Brain microvascular endothelial cell (primary cell): ENCODE measurements around the gene KCNG2.

Source experiments
- DNase-seq: peaks from one replicate; pipeline ENCODE4 v3.0.0-alpha.2; 2020
- H3K27ac ChIP-seq: fragments of 250-450 bp; sonication (Bioruptor Pico); 2 replicates; pipeline ENCODE4 v1.5.1; 2020; ENCODE audit warnings: mild to moderate bottlenecking, moderate library complexity
- H3K27me3 ChIP-seq: fragments of 250-450 bp; sonication (Bioruptor Pico); replicated peaks from 2 replicates; pipeline ENCODE4 v1.5.1; 2020; ENCODE audit warnings: mild to moderate bottlenecking
- H3K36me3 ChIP-seq: fragments of 250-450 bp; sonication (Bioruptor Pico); replicated peaks from 2 replicates; pipeline ENCODE4 v1.5.1; 2020; ENCODE audit warnings: mild to moderate bottlenecking
- H3K4me3 ChIP-seq: 2 replicates; pipeline ENCODE4 v1.5.1; 2011; ENCODE audit warnings: low read depth, mild to moderate bottlenecking, control low read depth, low read length, moderate library complexity
- CTCF ChIP-seq: IDR thresholded peaks from 2 replicates; pipeline ENCODE4 v1.5.1; 2011; ENCODE audit warnings: low read depth, mild to moderate bottlenecking, moderate library complexity, low read length, control low read depth, inconsistent platforms; ENCODE audit errors: missing control alignments
- in situ Hi-C: cut with HindIII; loops from 2 replicates; pipeline ENCODE4 v1.10.0; 2017; ENCODE audit warnings: low sequenced_read_pairs, low pct_ligation_motif_present

The KCNG2 gene

GRCh38 chr18:79774111-79774510, 23.6 kb upstream of the KCNG2 start:
- in situ Hi-C loops, result no loop called here
- no peak overlapping the region for H3K4me3 ChIP-seq
- no peak overlapping the region for H3K27ac ChIP-seq
- no peak for TF ChIP-seq CTCF
- DNase-seq, result no peak
- H3K27me3 ChIP-seq, result peaks cover 9% of the 10 kb centered on the region
- H3K36me3 ChIP-seq, result no peaks in the 10 kb centered on the region

DNA sequence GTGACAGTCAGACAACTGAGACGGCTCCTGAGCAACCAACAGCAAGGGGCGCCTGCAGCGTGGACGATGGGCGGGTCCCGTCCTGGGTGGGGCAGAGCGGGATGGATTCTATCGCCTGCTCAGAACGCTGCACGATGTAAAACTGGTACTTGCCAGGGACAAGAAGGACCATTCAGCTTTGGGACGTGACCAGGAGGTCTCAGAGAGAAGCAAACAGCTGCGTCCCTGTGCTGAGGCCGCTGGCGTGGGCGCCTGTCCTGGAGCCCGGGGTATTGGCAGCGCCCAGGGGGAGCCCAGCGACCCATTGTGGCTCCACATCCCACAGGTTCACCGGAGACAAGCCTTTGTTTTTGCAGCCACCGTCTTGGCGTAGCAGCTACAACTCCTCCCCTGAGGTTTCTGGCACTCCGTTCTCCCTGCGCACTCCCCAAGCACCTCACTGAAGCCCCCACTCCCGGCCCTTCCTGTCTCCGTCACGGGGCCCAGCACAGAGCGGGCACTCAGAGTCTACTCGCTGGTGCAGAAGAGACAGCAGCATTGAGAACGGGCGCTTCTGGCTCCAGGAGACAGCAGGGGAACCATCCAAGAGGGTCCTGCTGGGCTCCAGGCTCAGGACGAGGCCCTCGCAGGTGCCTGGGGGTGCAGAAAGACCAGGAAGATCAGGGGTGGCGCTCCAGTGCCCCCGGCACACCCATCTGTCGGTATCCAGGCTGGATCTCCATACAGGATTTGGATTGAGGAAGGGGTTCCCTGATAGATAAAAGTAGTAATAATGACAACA, 22.1 kb upstream of the KCNG2 start:
- H3K27ac ChIP-seq, result no peak overlapping the region
- H3K27me3 ChIP-seq, result peaks cover 9% of the 10 kb centered on the region
- no peak for DNase-seq
- no peaks in the 10 kb centered on the region for H3K36me3 ChIP-seq
- TF ChIP-seq CTCF, result no peak
- in situ Hi-C loops, result no loop called here
- H3K4me3 ChIP-seq, result no peak overlapping the region

DNA sequence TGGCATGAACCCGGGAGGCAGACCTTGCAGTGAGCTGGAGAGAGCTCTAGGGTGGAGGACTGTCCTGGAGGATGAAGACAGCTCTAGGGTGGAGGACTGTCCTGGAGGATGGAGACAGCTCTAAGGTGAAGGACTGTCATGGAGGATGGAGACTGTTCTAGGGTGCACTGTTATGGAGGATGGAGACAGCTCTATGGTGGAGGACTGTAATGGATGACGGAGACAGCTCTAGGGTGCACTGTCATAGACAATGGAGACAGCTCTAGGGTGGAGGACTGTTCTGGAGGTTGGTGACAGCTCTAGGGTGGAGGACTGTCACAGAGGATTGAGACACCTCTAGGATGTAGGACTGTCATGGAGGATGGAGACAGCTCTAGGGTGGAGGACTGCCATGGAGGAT, 21.1 kb upstream of the KCNG2 start:
- no peak for DNase-seq
- in situ Hi-C loops, result no loop called here
- Histone ChIP-seq H3K27ac (no peak overlapping the region), H3K4me3 (no peak overlapping the region), H3K27me3 (peaks cover 9% of the 10 kb centered on the region), H3K36me3 (no peaks in the 10 kb centered on the region)
- TF ChIP-seq CTCF, result no peak

- TF ChIP-seq CTCF, result no peak
- in situ Hi-C loops, result no loop called here
- Histone ChIP-seq H3K36me3 (no peaks in the 10 kb centered on the region), H3K27ac (no peak overlapping the region), H3K4me3 (no peak overlapping the region), H3K27me3 (peaks cover 9% of the 10 kb centered on the region)
- DNase-seq, result no peak
These were observed 19.4 kb upstream of the KCNG2 start for GRCh38 chr18:79778291-79778791.

GRCh38 chr18:79779021-79779699, 18.6 kb upstream of the KCNG2 start:
- peaks cover 9% of the 10 kb centered on the region for H3K27me3 ChIP-seq
- no peak overlapping the region for H3K4me3 ChIP-seq
- no peak for TF ChIP-seq CTCF
- in situ Hi-C loops, result no loop called here
- no peak overlapping the region for H3K27ac ChIP-seq
- DNase-seq, result no peak
- H3K36me3 ChIP-seq, result no peaks in the 10 kb centered on the region
